Fibroblast of skin of right biceps (primary cell): ENCODE results near the gene DAAM2.

ENCODE experiments used
- DNase-seq: peaks from one replicate; pipeline ENCODE4 v3.0.0-alpha.2; 2013

The DAAM2 gene

GRCh38 chr6:39791850-39792539 lies at the start of gene DAAM2:
TSS of gene DAAM2 (plus strand) at chr6:39792376. CDS start at chr6:39856303, 63,927 bp downstream.
- DNase-seq: peak; percentile 72

- no peak for DNase-seq
Measured at GRCh38 chr6:39746795-39747194, 45.4 kb upstream of the DAAM2 start.

- DNase-seq: no peak
Measured at GRCh38 chr6:39752835-39753724, 39.1 kb upstream of the DAAM2 start.

- no peak for DNase-seq
Measured at GRCh38 chr6:39753725-39754045, 38.5 kb upstream of the DAAM2 start.

- DNase-seq: peak; percentile 9
Measured at GRCh38 chr6:39754514-39755115, 37.6 kb upstream of the DAAM2 start.

GRCh38 chr6:39755231-39755630 lies 36.9 kb upstream of the DAAM2 start:
- DNase-seq: peak; percentile 26

- no peak for DNase-seq
Measured at GRCh38 chr6:39756582-39756981, 35.6 kb upstream of the DAAM2 start.

GRCh38 chr6:39758905-39759605 lies 33.1 kb upstream of the DAAM2 start:
- no peak for DNase-seq

- DNase-seq: peak; percentile 12
Measured at GRCh38 chr6:39760226-39760952, 31.8 kb upstream of the DAAM2 start.

GRCh38 chr6:39765508-39766065 lies 26.6 kb upstream of the DAAM2 start:
- no peak for DNase-seq

- no peak for DNase-seq
Measured at GRCh38 chr6:39769012-39769411, 23.2 kb upstream of the DAAM2 start.

- DNase-seq: no peak
Measured at GRCh38 chr6:39770446-39770845, 21.7 kb upstream of the DAAM2 start.

- peak; percentile 64 for DNase-seq
Measured at GRCh38 chr6:39772559-39773273, 19.5 kb upstream of the DAAM2 start.

GRCh38 chr6:39773782-39774181 lies 18.4 kb upstream of the DAAM2 start:
- no peak for DNase-seq

GRCh38 chr6:39776581-39776980 lies 15.6 kb upstream of the DAAM2 start:
- DNase-seq: peak; percentile 12

GRCh38 chr6:39777218-39777617 lies 15.0 kb upstream of the DAAM2 start:
- no peak for DNase-seq

GRCh38 chr6:39777661-39778060 lies 14.5 kb upstream of the DAAM2 start:
- no peak for DNase-seq

- peak; percentile 37 for DNase-seq
Measured at GRCh38 chr6:39778581-39779255, 13.5 kb upstream of the DAAM2 start.

GRCh38 chr6:39785281-39785680 lies 6.9 kb upstream of the DAAM2 start:
- DNase-seq: no peak

GRCh38 chr6:39786649-39787048 lies 5.5 kb upstream of the DAAM2 start:
- no peak for DNase-seq

- no peak for DNase-seq
Measured at GRCh38 chr6:39787322-39787721, 4.9 kb upstream of the DAAM2 start.
